Heart left ventricle (tissue), 16 donors: ENCODE results near the gene CADM2. TPM values are rescaled to one million over a fixed set of nuclear protein-coding genes. Genes with fewer than 3 reads are reported as not detected.

Experiments
- ATAC-seq, 4 donors: fragments of 200-7000 bp; cut with Tn5 transposase; one replicate each; pipeline ENCODE4 v1.9.1; 2020 to 2022; ENCODE audit warnings: moderate library complexity in 4 of 4, mild to moderate bottlenecking in 3 of 4, moderate number of reproducible peaks in 1 of 4
- DNase-seq, 5 donors: peaks; one replicate each; pipeline ENCODE4 v3.0.0-alpha.2; 2020
- H3K27ac ChIP-seq, 12 donors: fragments of 200-600 bp; sonication (generic) in 4 of 12; one replicate each; pipeline versions ENCODE4 v1.5.0 to v1.8.0; 2016 to 2022; ENCODE audit warnings: mild to moderate bottlenecking in 2 of 12
- H3K27me3 ChIP-seq, 9 donors: fragments of 200-600 bp; sonication (generic) in 2 of 9; one replicate each; pipeline versions ENCODE4 v1.5.1 to v1.8.0; 2016 to 2022; ENCODE audit warnings: mild to moderate bottlenecking in 3 of 9
- H3K36me3 ChIP-seq, 9 donors: fragments of 200-600 bp; sonication (generic) in 2 of 9; one replicate each; pipeline versions ENCODE4 v1.5.0 to v1.8.0; 2018 to 2022; ENCODE audit warnings: mild to moderate bottlenecking in 2 of 9
- H3K4me1 ChIP-seq, 12 donors: fragments of 200-600 bp; sonication (generic) in 4 of 12; one replicate each; pipeline versions ENCODE4 v1.5.0 to v1.8.0; 2016 to 2022; ENCODE audit warnings: mild to moderate bottlenecking in 3 of 12
- H3K4me3 ChIP-seq, 12 donors: fragments of 200-600 bp; sonication (generic) in 4 of 12; one replicate each; pipeline versions ENCODE4 v1.5.0 to v1.8.0; 2017 to 2022; ENCODE audit warnings: mild to moderate bottlenecking in 9 of 12, moderate library complexity in 4 of 12
- H3K9me3 ChIP-seq, 12 donors: fragments of 200-600 bp; sonication (generic) in 4 of 12; one replicate each; pipeline versions ENCODE4 v1.5.0 to v1.8.0; 2016 to 2022; ENCODE audit warnings: mild to moderate bottlenecking in 1 of 12
- POLR2A ChIP-seq, 2 donors: fragments of 450-650 bp; IDR thresholded peaks; one replicate each; pipeline ENCODE4 v1.6.1; 2017; ENCODE audit warnings: antibody characterized with exemption in 2 of 2, mild to moderate bottlenecking in 2 of 2, moderate library complexity in 2 of 2
- WGBS, 4 donors: extraction: QIAGEN DNeasy Blood & Tissue Kit in 2 of 4; methylation state at CpG; one replicate each; pipeline versions ENCODE4 v1.1.5 to v1.1.7; 2013 to 2018; 5-methylcytosine and 5-hydroxymethylcytosine counted together
- intact Hi-C, 10 donors: fragments of 100-400 bp; cut with DNase I; formaldehyde crosslinking; loops; one replicate each; pipeline versions ENCODE4 v1.11.1 to v1.14.2; 2022
- polyA plus RNA-seq, 2 donors: library from polyadenylated mRNA; stranded (reverse); fragments of 200-250 nt; gene quantifications; one replicate each; pipeline ENCODE4 v1.2.3, GENCODE V29; 2013
- total RNA-seq, 9 donors: library from RNA; depleted of rRNA in 2 of 9; stranded (reverse); fragments of >200 nt in 2 of 9; fragmentation: NEBNext Ultra II Directional in 3 of 9; extraction: Animal tissue kit (Norgen Biotek cat#: 25700) in 3 of 9; gene quantifications; one replicate each; pipeline versions ENCODE4 v1.1.0 to v1.2.4, GENCODE V29; 2016 to 2023
- TF ChIP-seq, protein P1 (sequence below), 12 donors: fragments of 200-600 bp; sonication (generic) in 4 of 12; IDR thresholded peaks; one replicate each; pipeline versions ENCODE4 v1.5.0 to v1.8.0; 2018 to 2022; ENCODE audit warnings: antibody characterized with exemption in 12 of 12, mild to moderate bottlenecking in 5 of 12
- donor health status: ischemic (EF 13 %, LVEDD 7.1; RV severe dilation, severe dysfunction).
- donor health status: healthy with polysubstance abuse.
- donor health status: DM: no; HTN: yes; CAD: no.
- donor health status: DM: no; HTN: no; CAD: no.
- donor health status: ischemic (EF 25% LVEDD 6.9; RV normal size, moderate dysfunction).
- donor health status: ischemic (EF 25% LVEDD 5.7; RV mildly dilated, moderate dysfunction).
- donor health status: healthy.
- donor health status: DM: yes; HTN: yes; CAD: no.
- donor health status: ischemic (EF 35%, LVEDD 5.7; RV mildly dilated, moderate dysfunction).
- donor health status: nonischemic (EF 11% LVEDD 7.7; RV severe dilation, severe dysfunction).
- donor health status: DM: yes; HTN: yes; CAD: no.
- donor health status: PGD.
- donor health status: ischemic (EF 29% LVEDD 5.4; RV normal size, mild dysfunction).
- donor health status: nonischemic (EF 23%, LVEDD 6.1; RV moderate dilation, normal function).

Gene CADM2
- total and polyA plus RNA-seq, 11 donors: 0.19 to 2.3 (median 0.69) TPM

DNA sequence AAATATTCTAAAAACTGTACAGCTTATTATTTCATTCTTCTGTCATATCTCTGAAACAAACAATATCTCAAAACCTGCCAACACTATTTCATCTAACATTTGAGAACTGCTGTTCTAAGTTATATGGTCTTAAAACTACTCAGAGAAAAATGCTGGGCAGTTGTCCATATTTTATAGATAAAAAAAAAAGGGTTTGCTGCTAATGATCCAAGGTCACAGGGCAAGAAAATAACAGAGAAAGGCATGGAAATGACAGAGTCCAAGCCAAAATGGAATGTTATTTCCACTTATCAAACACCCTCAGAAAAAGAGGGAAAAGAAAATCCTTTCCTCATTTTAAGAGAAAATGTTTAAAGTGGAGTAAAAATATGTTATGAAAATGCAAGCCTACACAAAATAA is 313.1 kb downstream of the CADM2 start:
- no peaks in the 10 kb centered on the region for H3K27me3 ChIP-seq
- ATAC-seq (no peak), DNase-seq (no peak)
- TF ChIP-seq, protein P1, sequence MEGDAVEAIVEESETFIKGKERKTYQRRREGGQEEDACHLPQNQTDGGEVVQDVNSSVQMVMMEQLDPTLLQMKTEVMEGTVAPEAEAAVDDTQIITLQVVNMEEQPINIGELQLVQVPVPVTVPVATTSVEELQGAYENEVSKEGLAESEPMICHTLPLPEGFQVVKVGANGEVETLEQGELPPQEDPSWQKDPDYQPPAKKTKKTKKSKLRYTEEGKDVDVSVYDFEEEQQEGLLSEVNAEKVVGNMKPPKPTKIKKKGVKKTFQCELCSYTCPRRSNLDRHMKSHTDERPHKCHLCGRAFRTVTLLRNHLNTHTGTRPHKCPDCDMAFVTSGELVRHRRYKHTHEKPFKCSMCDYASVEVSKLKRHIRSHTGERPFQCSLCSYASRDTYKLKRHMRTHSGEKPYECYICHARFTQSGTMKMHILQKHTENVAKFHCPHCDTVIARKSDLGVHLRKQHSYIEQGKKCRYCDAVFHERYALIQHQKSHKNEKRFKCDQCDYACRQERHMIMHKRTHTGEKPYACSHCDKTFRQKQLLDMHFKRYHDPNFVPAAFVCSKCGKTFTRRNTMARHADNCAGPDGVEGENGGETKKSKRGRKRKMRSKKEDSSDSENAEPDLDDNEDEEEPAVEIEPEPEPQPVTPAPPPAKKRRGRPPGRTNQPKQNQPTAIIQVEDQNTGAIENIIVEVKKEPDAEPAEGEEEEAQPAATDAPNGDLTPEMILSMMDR (IDR thresholded peaks at IDR 0.05): no peak
- TF ChIP-seq POLR2A (IDR thresholded peaks at IDR 0.05): no peak
- no peaks in the 10 kb centered on the region for H3K4me1 ChIP-seq
- intact Hi-C loops: no loop called here
- no peak overlapping the region for H3K27ac ChIP-seq
- H3K9me3 ChIP-seq: no peaks in the 10 kb centered on the region
- H3K4me3 ChIP-seq: no peak overlapping the region
- no peaks in the 10 kb centered on the region for H3K36me3 ChIP-seq

DNA sequence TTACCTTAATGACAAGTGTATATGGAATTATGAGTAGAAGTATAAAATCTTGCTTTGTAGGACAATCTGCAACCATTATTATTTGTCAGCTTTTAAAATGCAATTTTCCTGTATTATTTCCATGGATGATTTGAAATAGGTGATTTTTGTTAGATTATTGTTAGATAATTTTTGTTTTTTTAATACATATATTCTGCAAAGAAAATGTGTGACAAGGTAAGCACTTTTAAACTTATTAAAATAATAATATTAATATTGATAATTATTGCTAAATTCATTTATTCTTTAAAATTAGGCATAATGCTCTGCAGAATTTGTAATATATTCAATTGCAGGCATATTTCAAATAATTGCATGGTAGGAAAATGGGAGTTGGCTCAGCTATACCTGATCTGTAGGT is 329.5 kb downstream of the CADM2 start:
- Histone ChIP-seq H3K4me3 (no peak overlapping the region), H3K9me3 (peaks cover 0 to 2% (median 0%) of the 10 kb centered on the region in 12 donors), H3K27me3 (no peaks in the 10 kb centered on the region), H3K4me1 (no peaks in the 10 kb centered on the region), H3K36me3 (no peaks in the 10 kb centered on the region), H3K27ac (no peak overlapping the region)
- TF ChIP-seq, protein P1 (IDR thresholded peaks at IDR 0.05): no peak
- TF ChIP-seq POLR2A (IDR thresholded peaks at IDR 0.05): no peak
- intact Hi-C loops: no loop called here
- no peak for DNase-seq
- ATAC-seq: no peak

DNA sequence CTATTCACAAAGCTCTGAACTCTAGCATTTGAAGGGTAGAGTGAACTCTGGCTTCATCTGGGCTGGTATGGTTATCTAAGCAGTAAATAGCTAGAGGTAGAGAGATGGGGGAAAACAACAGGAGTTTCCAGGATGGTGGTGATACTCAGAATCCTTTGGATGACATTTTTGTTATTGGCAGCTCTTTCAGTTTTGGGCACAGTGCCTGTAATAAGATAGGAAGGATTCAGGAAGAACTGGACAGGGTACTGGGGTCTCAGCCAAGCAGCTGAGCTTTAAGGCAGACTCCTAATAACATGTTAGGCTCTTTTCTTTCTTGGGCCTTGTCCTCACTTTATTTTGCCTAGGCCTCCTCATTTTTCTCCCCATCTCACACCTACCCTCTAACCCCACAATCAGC is 338.5 kb downstream of the CADM2 start:
- Histone ChIP-seq H3K36me3 (no peaks in the 10 kb centered on the region), H3K4me3 (no peak overlapping the region), H3K4me1 (no peaks in the 10 kb centered on the region), H3K27ac (no peak overlapping the region), H3K9me3 (no peaks in the 10 kb centered on the region), H3K27me3 (no peaks in the 10 kb centered on the region)
- no peak for TF ChIP-seq POLR2A (IDR thresholded peaks at IDR 0.05)
- TF ChIP-seq, protein P1 (IDR thresholded peaks at IDR 0.05): no peak
- no peak for DNase-seq
- intact Hi-C loops: no loop called here
- ATAC-seq: no peak

DNA sequence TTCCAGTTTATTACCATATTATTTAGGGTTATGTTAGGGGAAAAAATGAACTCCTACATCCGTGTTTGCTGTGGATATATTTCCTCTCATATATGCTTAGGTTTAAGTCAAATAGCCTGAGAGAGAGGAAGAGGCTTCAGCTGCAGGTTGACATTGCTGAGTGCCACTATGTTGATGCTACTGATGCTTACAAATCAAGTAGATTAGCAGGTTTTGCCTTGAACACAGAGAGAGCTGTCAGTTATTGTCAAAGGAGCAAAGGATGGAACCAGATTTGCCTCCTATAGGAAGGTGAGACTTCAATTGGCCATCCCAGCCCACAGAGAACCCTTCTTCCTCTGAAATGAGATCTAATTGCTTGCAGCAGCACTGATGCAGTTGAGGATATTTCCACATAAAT is 339.2 kb downstream of the CADM2 start:
- no peak overlapping the region for H3K4me3 ChIP-seq
- ATAC-seq (no peak), DNase-seq (no peak)
- no peaks in the 10 kb centered on the region for H3K9me3 ChIP-seq
- intact Hi-C loops: no loop called here
- 50 to 69% (median 59%) methylated on average over 1 of the region's 1 CpG for WGBS, 4 donors
- no peak overlapping the region for H3K27ac ChIP-seq
- H3K4me1 ChIP-seq: no peaks in the 10 kb centered on the region
- TF ChIP-seq POLR2A (IDR thresholded peaks at IDR 0.05): no peak
- TF ChIP-seq, protein P1 (IDR thresholded peaks at IDR 0.05): no peak
- no peaks in the 10 kb centered on the region for H3K36me3 ChIP-seq
- no peaks in the 10 kb centered on the region for H3K27me3 ChIP-seq
